Skeletal muscle cell (primary cell): ENCODE results near the gene MBTPS1.

Experiments used
- DNase-seq: peaks from one replicate; pipeline ENCODE4 v3.0.0-alpha.2; 2010; ENCODE audit warnings: low read depth
- H3K4me3 ChIP-seq: 2 replicates; pipeline ENCODE4 v1.5.1; 2011; ENCODE audit warnings: low read depth, mild to moderate bottlenecking, control low read depth, low read length, moderate library complexity

Gene MBTPS1

GRCh38 chr16:84105948-84106740, 10.6 kb downstream of the MBTPS1 start:
- DNase-seq = no peak
- no peak overlapping the region for H3K4me3 ChIP-seq

GRCh38 chr16:84105301-84105815, 11.4 kb downstream of the MBTPS1 start:
- no peak for DNase-seq
- H3K4me3 ChIP-seq = no peak overlapping the region

GRCh38 chr16:84104231-84104630, 12.5 kb downstream of the MBTPS1 start:
- no peak for DNase-seq

GRCh38 chr16:84103678-84104077, 13.1 kb downstream of the MBTPS1 start:
- DNase-seq = no peak
- no peak overlapping the region for H3K4me3 ChIP-seq

More at GRCh38 chr16:84104231-84104630, 12.5 kb downstream of the MBTPS1 start:
- H3K4me3 ChIP-seq = no peak overlapping the region

- DNase-seq = no peak
Measured at GRCh38 chr16:84098939-84099338, 17.8 kb downstream of the MBTPS1 start.

GRCh38 chr16:84096447-84097005, 20.2 kb downstream of the MBTPS1 start:
- DNase-seq = no peak
- H3K4me3 ChIP-seq = no peak overlapping the region

More at GRCh38 chr16:84098939-84099338, 17.8 kb downstream of the MBTPS1 start:
- H3K4me3 ChIP-seq = no peak overlapping the region

GRCh38 chr16:84095466-84095865, 21.3 kb downstream of the MBTPS1 start:
- no peak for DNase-seq
- no peak overlapping the region for H3K4me3 ChIP-seq

- DNase-seq = no peak
- H3K4me3 ChIP-seq = no peak overlapping the region
Measured at GRCh38 chr16:84093879-84094270, 22.9 kb downstream of the MBTPS1 start.

GRCh38 chr16:84093120-84093878, 23.4 kb downstream of the MBTPS1 start:
- DNase-seq = no peak
- H3K4me3 ChIP-seq = no peak overlapping the region

- DNase-seq = no peak
- H3K4me3 ChIP-seq = no peak overlapping the region
Measured at GRCh38 chr16:84091460-84091859, 25.3 kb downstream of the MBTPS1 start.

- DNase-seq = no peak
Measured at GRCh38 chr16:84090211-84090610, 26.5 kb downstream of the MBTPS1 start.

GRCh38 chr16:84088695-84089395, 27.9 kb downstream of the MBTPS1 start:
- no peak for DNase-seq
- no peak overlapping the region for H3K4me3 ChIP-seq

More at GRCh38 chr16:84090211-84090610, 26.5 kb downstream of the MBTPS1 start:
- no peak overlapping the region for H3K4me3 ChIP-seq

- no peak overlapping the region for H3K4me3 ChIP-seq
- no peak for DNase-seq
Measured at GRCh38 chr16:84087466-84088151, 29.1 kb downstream of the MBTPS1 start.

GRCh38 chr16:84087001-84087400, 29.7 kb downstream of the MBTPS1 start:
- no peak for DNase-seq
- H3K4me3 ChIP-seq = no peak overlapping the region

GRCh38 chr16:84086341-84086740, 30.4 kb downstream of the MBTPS1 start:
- no peak for DNase-seq
- H3K4me3 ChIP-seq = no peak overlapping the region

- H3K4me3 ChIP-seq = no peak overlapping the region
- no peak for DNase-seq
Measured at GRCh38 chr16:84085773-84086172, 31.0 kb downstream of the MBTPS1 start.

GRCh38 chr16:84085271-84085667, 31.5 kb downstream of the MBTPS1 start:
- no peak for DNase-seq

GRCh38 chr16:84084570-84085270, 32.0 kb downstream of the MBTPS1 start:
- H3K4me3 ChIP-seq = no peak overlapping the region
- DNase-seq = peak; percentile 20

More at GRCh38 chr16:84085271-84085667, 31.5 kb downstream of the MBTPS1 start:
- H3K4me3 ChIP-seq = no peak overlapping the region
